ENCODE results near the gene IGSF8. TPM values are rescaled to one million over a fixed set of nuclear protein-coding genes. Genes with fewer than 3 reads are reported as not detected.

The IGSF8 gene
- polyA plus RNA-seq, 1 donor from 2014 or later: 27.3 TPM

GRCh38 chr1:160076295-160076694 lies 22.1 kb downstream of the IGSF8 start:
- no peaks in the 10 kb centered on the region for H3K9me3 ChIP-seq (ENCODE audit: low read length)
- no peak overlapping the region for H2AFZ ChIP-seq (ENCODE audit: low read depth, low read length)
- no peak overlapping the region for H3K4me2 ChIP-seq (ENCODE audit: low read length)
- H3K79me2 ChIP-seq (replicated peaks; ENCODE audit: insufficient read depth, low read length): no peaks in the 10 kb centered on the region
- no peak overlapping the region for H3K4me3 ChIP-seq (ENCODE audit: low read length)
- no peaks in the 10 kb centered on the region for H4K20me1 ChIP-seq (ENCODE audit: insufficient read depth)
- H3K9ac ChIP-seq (ENCODE audit: low read length): no peak overlapping the region
- H3F3A ChIP-seq (ENCODE audit: insufficient read depth, low read length, poor library complexity, severe bottlenecking): no peaks in the 10 kb centered on the region
- no peaks in the 10 kb centered on the region for H3K9me2 ChIP-seq (ENCODE audit: insufficient read depth, low read length)
- no peak overlapping the region for H3K27ac ChIP-seq (ENCODE audit: low read length)
- H3K27me3 ChIP-seq (ENCODE audit: insufficient read depth, low read depth, low read length): peaks cover 7% of the 10 kb centered on the region
- H3K36me3 ChIP-seq (ENCODE audit: insufficient read depth, low read length): no peaks in the 10 kb centered on the region
- TF ChIP-seq SMC3 (conservative IDR thresholded peaks at IDR 0.05; ENCODE audit: poor library complexity): no peak
- no peak for TF ChIP-seq CTCF (IDR thresholded peaks at IDR 0.05; ENCODE audit: poor library complexity, severe bottlenecking)
- TF ChIP-seq REST (IDR thresholded peaks at IDR 0.05; ENCODE audit: borderline replicate concordance): no peak
- no peak for TF ChIP-seq EZH2 (IDR thresholded peaks at IDR 0.05; ENCODE audit: borderline replicate concordance, insufficient read depth, low read length, poor library complexity, severe bottlenecking)
- TF ChIP-seq MXI1 (conservative IDR thresholded peaks at IDR 0.05; ENCODE audit: poor library complexity, severe bottlenecking): no peak
- no peak for TF ChIP-seq TAF1 (IDR thresholded peaks at IDR 0.05; ENCODE audit: low read depth)
- no peak for TF ChIP-seq RAD21 (conservative IDR thresholded peaks at IDR 0.05)
- no peak for TF ChIP-seq POLR2AphosphoS5 (IDR thresholded peaks at IDR 0.05)
- TF ChIP-seq EP300 (conservative IDR thresholded peaks at IDR 0.05; ENCODE audit: poor library complexity, severe bottlenecking): no peak

- Histone ChIP-seq H3K27me3 (ENCODE audit: insufficient read depth, low read depth, low read length) (peaks cover 11% of the 10 kb centered on the region), H3K4me2 (ENCODE audit: low read length) (no peak overlapping the region), H3K9ac (ENCODE audit: low read length) (no peak overlapping the region), H4K20me1 (ENCODE audit: insufficient read depth) (no peaks in the 10 kb centered on the region), H3K79me2 (replicated peaks; ENCODE audit: insufficient read depth, low read length) (no peaks in the 10 kb centered on the region), H3K9me2 (ENCODE audit: insufficient read depth, low read length) (no peaks in the 10 kb centered on the region), H3K9me3 (ENCODE audit: low read length) (no peaks in the 10 kb centered on the region), H3F3A (ENCODE audit: insufficient read depth, low read length, poor library complexity, severe bottlenecking) (no peaks in the 10 kb centered on the region), H2AFZ (ENCODE audit: low read depth, low read length) (no peak overlapping the region), H3K4me3 (ENCODE audit: low read length) (no peak overlapping the region), H3K36me3 (ENCODE audit: insufficient read depth, low read length) (no peaks in the 10 kb centered on the region), H3K27ac (ENCODE audit: low read length) (no peak overlapping the region)
- TF ChIP-seq CTCF (IDR thresholded peaks at IDR 0.05; ENCODE audit: poor library complexity, severe bottlenecking) (no peak), POLR2AphosphoS5 (IDR thresholded peaks at IDR 0.05) (no peak), TAF1 (IDR thresholded peaks at IDR 0.05; ENCODE audit: low read depth) (no peak), RAD21 (conservative IDR thresholded peaks at IDR 0.05) (no peak), MXI1 (conservative IDR thresholded peaks at IDR 0.05; ENCODE audit: poor library complexity, severe bottlenecking) (no peak), EZH2 (IDR thresholded peaks at IDR 0.05; ENCODE audit: borderline replicate concordance, insufficient read depth, low read length, poor library complexity, severe bottlenecking) (no peak), EP300 (conservative IDR thresholded peaks at IDR 0.05; ENCODE audit: poor library complexity, severe bottlenecking) (no peak), REST (IDR thresholded peaks at IDR 0.05; ENCODE audit: borderline replicate concordance) (no peak), SMC3 (conservative IDR thresholded peaks at IDR 0.05; ENCODE audit: poor library complexity) (no peak)
These were observed 22.6 kb downstream of the IGSF8 start for GRCh38 chr1:160075836-160076235.
